Breast epithelium (tissue), 3 donors: Measurements from ENCODE around the gene ZNF213.

ENCODE experiments used
- POLR2A ChIP-seq: fragments of 450-650 bp; IDR thresholded peaks from one replicate; pipeline ENCODE4 v1.6.1; 2016; ENCODE audit warnings: antibody characterized with exemption, mild to moderate bottlenecking, moderate library complexity
- TF ChIP-seq, protein P1 (sequence below), 3 donors: fragments of 450-650 bp; IDR thresholded peaks; one replicate each; pipeline ENCODE4 v1.5.1; 2016 to 2017; ENCODE audit warnings: antibody characterized with exemption in 3 of 3, mild to moderate bottlenecking in 3 of 3, moderate library complexity in 3 of 3

DNA sequence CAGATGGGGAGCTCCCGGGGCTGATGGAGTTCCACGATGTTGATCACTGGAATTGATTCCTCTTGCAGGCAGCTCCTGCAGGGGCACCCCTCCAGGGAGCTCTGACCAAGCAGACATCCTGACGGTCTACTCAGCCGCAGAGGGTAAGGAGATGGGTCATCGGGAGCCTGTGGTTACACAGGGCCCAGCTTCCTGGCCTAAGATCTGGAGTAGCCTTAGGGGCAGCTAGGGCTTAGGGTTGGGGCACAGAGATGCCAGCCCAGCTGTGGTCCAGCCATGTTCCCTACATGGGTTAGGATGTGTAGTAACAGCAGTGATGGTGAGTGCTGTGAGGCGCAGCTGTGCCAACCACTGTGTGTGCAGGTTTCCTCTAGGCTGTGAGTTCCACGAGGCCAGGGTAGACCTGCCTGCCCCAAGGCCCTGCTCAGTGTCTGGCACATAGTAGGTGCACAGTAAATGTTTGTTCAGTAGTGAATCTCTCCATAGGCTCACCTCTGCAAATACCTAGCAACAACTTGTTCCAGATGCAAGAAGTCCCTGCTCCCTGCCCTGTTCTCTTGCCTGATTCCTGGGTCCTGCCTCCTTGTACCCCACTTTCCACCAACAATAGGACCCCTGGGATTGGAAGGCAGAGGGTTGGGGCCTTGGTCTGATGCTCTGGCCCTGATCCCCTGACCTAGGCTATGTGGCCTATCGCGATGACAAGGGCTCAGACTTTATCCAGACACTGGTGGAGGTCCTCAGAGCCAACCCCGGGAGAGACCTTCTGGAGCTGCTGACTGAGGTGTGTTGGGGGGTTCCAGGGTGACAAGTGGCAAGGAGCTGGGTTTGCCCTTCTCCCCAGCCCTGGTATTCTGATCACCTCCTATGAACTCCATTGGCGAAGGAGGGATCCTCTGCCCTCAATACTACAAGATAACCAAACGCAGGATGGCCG is 13.7 kb downstream of the ZNF213 start:
- TF ChIP-seq, protein P1, sequence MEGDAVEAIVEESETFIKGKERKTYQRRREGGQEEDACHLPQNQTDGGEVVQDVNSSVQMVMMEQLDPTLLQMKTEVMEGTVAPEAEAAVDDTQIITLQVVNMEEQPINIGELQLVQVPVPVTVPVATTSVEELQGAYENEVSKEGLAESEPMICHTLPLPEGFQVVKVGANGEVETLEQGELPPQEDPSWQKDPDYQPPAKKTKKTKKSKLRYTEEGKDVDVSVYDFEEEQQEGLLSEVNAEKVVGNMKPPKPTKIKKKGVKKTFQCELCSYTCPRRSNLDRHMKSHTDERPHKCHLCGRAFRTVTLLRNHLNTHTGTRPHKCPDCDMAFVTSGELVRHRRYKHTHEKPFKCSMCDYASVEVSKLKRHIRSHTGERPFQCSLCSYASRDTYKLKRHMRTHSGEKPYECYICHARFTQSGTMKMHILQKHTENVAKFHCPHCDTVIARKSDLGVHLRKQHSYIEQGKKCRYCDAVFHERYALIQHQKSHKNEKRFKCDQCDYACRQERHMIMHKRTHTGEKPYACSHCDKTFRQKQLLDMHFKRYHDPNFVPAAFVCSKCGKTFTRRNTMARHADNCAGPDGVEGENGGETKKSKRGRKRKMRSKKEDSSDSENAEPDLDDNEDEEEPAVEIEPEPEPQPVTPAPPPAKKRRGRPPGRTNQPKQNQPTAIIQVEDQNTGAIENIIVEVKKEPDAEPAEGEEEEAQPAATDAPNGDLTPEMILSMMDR (IDR thresholded peaks at IDR 0.05), result no peak
- no peak for TF ChIP-seq POLR2A
